ENCODE results near the gene RTTN. TPM values are rescaled to one million over a fixed set of nuclear protein-coding genes. Genes with fewer than 3 reads are reported as not detected.

Gene RTTN
- total and polyA plus RNA-seq, 2 of the 4 experiments (the other 2 are of a cell fraction), result 5.8 to 19.9 TPM

- H2BK20ac ChIP-seq (ENCODE audit: low read depth, low read length), result peak overlapping the region; percentile 26; the same call in 1 of the 2 replicates
- H3K4me1 ChIP-seq (ENCODE audit: control insufficient read depth, insufficient read depth, low read length), result peaks cover 5% of the 10 kb centered on the region
- no peak overlapping the region for H2AK9ac ChIP-seq (replicated peaks; ENCODE audit: low read depth, low read length, poor library complexity)
- H3K79me1 ChIP-seq (ENCODE audit: low read depth in 1 of 2, low read length in 2 of 2), result peaks cover 0 to 8% of the 10 kb centered on the region in 2 experiments; a peak in 2 of 4 replicates
- no peak overlapping the region for H3K4me2 ChIP-seq (ENCODE audit: low read depth, low read length)
- no TSS peak for BruUV-seq (replicated peaks)
- no peak overlapping the region for H3K4ac ChIP-seq (ENCODE audit: low read depth, low read length)
- H3K36me3 ChIP-seq (ENCODE audit: control insufficient read depth, insufficient read depth, low read length), result no peaks in the 10 kb centered on the region; the same call in 1 of the 2 replicates
- no peak overlapping the region for H2BK15ac ChIP-seq (ENCODE audit: low read depth, low read length)
- H3K14ac ChIP-seq (replicated peaks; ENCODE audit: low read depth, low read length), result no peak overlapping the region
- H3K56ac ChIP-seq (ENCODE audit: extremely low read depth, insufficient read depth, low read length), result no peak overlapping the region
- H3K9ac ChIP-seq (ENCODE audit: low read depth, low read length), result no peak overlapping the region
- 0 out of 2 replicates have a peak overlapping the region, but pooled peaks have one; percentile 2 for H2BK120ac ChIP-seq (ENCODE audit: low read depth, low read length)
- no peak overlapping the region for H2BK5ac ChIP-seq (ENCODE audit: low read depth, low read length, poor library complexity, severe bottlenecking)
- CTCF ChIA-PET, result no interaction called here
- no peak overlapping the region for H4K5ac ChIP-seq (ENCODE audit: low read depth, low read length)
- in situ Hi-C loops (cut with MboI; ENCODE audit: low sequenced_read_pairs), result no loop called here
- POLR2A ChIA-PET (ENCODE audit: unreplicated experiment), result no interaction called here
- H4K20me1 ChIP-seq (ENCODE audit: insufficient read depth, low read length), result no peaks in the 10 kb centered on the region
- ATAC-seq (ENCODE audit: low read depth) (no peak), DNase-seq (no peak)
- H3K4me3 ChIP-seq (ENCODE audit: insufficient read depth, low read depth, low read length), result no peak overlapping the region
- no peaks in the 10 kb centered on the region for H3K27me3 ChIP-seq (ENCODE audit: control insufficient read depth, insufficient read depth, low read length)
- H2AK5ac ChIP-seq (ENCODE audit: low read depth, low read length), result 0 out of 2 replicates have a peak overlapping the region, but pooled peaks have one; percentile 20
- no CpG with 5 or more reads among the region's 4 CpGs for WGBS, 2 experiments (ENCODE audit: extremely low coverage in 2 of 2, insufficient read length in 1 of 2)
- dilution Hi-C loops (cut with HindIII; ENCODE audit: low sequenced_read_pairs, unreplicated experiment), result no loop called here
- no peak overlapping the region for H3K23ac ChIP-seq (ENCODE audit: low read depth, low read length)
- no peak overlapping the region for H4K91ac ChIP-seq (ENCODE audit: insufficient read depth, low read depth, low read length)
- H3K27ac ChIP-seq (ENCODE audit: insufficient read depth, low read length), result no peak overlapping the region
- no peak overlapping the region for H3K18ac ChIP-seq (ENCODE audit: low read depth, low read length)
- no peaks in the 10 kb centered on the region for H3K9me1 ChIP-seq (ENCODE audit: insufficient read depth, low read length)
- H3K9me3 ChIP-seq (ENCODE audit: control insufficient read depth, insufficient read depth, low read length), result no peaks in the 10 kb centered on the region
- H2AFZ ChIP-seq (replicated peaks; ENCODE audit: low read length, poor library complexity), result no peak overlapping the region
- no peak overlapping the region; a peak in 1 of 4 replicates for H4K8ac ChIP-seq (ENCODE audit: low read depth in 2 of 2, low read length in 2 of 2)
- TF ChIP-seq POLR2A (IDR thresholded peaks at IDR 0.05; ENCODE audit: low read depth, low read length), result no peak
- intact Hi-C loops (cut with micrococcal nuclease), result loop anchor here (10.0 kb wide), 1 partner anchor 197 kb away; no protein-coding TSS in a partner anchor
Observed at GRCh38 chr18:70041459-70042050, 163.9 kb downstream of the RTTN start.
